Activated naive CD4-positive, alpha-beta T cell (primary cell): Measurements from ENCODE around the gene SDC3.

Source experiments
- DNase-seq, 4 experiments: peaks; one replicate each; lab custom pipeline; 2025; lab: John Stamatoyannopoulos, UW

SDC3 gene

DNA sequence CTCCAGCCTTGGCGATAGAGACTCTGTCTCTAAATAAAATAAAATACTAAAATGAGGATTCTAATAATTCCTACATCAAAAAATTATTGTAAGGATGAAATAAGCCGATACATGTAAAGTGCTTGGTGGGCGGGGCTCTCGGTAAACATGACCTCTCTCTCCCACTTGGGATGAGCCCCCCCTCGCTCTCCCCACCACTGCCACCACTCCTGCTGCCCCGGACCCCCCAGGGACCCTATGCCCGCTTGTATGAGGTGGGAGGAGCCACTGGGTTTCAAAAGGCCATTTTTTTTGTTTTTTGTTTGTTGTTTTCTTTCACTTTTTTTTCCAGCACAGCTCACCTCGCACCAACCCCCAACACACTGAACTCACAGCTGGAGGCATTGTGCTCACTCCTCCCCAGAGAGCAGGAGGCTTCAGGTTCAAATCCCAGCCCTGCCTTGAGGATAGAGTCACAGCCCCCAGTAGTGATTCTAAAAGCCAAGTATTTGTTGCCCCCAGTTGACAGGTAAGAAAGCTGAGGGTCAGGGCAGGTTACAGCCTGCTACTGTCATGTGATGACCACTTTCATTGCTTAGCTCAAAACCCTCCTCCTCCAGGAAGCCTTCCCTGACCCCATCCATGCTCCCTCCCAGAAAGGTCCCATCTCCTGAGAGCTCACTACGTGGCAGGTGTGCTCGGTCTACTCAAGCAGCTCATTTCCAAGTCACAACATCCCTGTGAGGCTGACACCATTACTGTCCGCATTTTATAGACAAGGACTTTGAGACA, 4.2 kb downstream of the SDC3 start:
- DNase-seq = no peak

DNA sequence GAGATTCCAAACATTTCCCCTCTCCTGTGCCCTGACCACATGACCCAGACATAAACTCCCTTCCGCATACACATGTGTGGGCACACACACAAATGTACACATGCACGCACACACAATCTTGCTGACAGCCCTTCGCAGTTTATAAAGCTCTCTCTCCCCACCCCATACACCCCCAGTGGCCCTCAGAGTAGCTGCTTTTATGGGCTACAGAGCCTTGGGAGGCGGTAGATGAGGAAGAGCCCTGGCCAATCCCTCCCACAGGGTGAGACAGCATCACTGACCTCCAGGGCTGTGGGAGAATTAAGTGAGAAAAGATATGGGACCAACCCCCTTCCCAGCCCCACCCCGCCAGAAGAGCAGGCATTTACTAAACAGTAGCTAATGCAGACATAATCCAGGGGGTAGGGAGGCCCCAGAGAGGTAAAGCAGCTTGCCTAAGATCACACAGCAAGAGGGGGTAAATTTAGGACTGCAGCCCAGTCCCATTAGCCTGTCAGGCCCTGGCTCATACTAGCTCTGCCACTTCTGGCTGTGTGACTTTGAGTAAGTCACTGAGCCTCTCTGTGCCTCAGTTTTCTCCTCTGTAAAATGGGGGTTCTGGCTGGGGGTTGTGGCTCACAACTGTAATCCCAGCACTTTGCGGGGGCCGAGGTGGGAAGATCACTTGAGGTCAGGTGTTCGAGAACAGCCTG, 5.1 kb downstream of the SDC3 start:
- no peak for DNase-seq

DNA sequence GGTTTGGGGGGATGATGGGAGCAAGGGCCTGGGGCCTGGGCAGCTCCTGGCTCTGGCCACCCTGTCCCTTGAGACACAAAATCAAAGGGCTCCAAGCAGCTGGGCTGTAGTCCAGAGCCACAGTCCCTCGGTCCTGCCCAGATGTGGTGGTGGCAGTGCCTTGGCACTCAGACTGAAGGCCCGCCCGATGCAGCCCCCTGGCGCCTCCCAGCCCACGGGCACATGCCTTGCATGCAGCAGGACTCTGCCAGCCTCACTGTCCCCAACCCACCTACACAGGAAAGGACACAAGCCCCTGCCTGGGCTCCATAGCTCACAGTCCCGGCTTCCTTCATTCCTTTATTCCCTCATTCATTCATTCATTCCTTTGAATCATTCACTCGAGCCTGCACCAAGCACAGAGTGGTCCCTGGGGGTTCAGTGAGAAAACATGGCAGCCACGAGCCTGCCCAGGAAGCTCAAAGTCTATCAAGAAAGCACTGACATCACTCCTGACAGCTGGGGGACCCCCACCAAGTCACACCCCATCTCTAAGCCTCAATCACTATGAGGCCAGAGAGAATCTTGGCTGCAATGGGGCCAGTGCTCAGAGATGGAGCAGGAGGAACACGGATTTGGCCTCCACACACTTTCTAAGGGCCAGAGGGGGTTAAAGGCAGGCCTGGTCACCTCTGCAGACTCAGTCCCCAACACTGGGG, 5.8 kb downstream of the SDC3 start:
- no peak for DNase-seq

DNA sequence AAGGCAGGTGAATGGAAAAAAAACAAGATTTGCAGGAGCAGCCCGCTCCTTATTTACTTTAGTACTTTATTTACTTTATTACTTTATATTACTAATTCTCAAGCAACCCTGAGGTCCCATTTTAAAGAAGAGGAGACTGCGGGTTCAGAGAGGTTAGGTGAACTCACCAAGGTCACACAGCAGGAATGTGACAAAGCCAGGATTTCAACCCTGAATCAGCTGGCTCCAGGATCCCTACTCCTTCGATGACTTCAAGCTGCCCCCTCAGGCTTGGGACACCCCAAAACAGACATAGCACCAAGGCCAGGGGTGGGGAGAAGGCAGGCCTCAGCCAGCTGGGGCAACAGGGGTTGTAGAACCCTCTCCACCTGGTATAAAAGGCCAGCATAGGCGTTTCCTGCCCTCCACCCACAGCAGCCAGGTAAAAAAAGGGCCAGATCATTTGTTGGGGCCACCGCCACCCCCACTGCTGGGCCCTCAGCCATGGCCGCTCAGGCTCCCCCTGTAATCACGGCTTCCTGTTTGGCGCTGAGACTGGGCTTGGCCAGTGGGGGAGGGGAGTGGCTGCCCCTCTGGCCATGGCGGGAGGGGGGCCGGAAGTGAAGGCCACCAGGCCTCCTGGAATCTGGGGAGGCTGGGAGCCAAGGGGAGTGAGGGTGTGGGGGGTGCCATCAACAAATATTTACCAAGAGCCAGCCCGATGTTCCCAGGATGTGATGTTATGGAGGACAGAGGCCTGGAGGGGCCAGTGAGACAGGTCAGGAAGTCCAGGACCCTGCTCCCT, 6.6 kb downstream of the SDC3 start:
- DNase-seq = no peak

DNA sequence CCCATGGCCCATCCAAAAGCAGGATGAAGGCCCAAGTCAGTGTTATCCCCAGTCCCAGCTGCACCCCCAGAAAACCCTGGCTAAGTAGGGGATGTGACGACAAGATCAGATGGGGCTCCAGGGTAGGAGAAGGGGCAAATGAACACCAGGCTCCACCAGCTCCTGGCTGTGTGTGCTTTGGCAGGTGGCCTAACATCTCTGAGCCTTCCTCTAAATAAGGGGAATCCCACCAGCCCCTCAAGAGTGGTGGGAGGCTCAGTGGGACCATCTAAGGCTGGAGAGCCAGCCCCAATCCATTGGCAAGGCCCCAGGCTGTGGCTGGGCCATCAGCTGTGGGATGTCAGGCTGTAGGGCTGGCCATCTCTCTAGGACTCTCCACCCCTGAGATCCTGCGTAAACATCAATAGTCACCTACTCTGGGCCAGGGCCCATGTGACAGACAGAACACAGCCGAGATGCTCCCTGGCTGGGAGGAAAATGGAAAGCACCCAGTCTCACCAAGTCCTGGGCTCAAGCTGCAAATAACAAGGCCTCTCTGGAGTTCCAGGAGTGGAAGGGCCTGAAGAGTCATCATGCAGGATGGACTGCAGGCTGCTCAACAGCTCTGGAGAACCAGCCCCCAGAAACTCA, 7.5 kb downstream of the SDC3 start:
- DNase-seq = no peak

DNA sequence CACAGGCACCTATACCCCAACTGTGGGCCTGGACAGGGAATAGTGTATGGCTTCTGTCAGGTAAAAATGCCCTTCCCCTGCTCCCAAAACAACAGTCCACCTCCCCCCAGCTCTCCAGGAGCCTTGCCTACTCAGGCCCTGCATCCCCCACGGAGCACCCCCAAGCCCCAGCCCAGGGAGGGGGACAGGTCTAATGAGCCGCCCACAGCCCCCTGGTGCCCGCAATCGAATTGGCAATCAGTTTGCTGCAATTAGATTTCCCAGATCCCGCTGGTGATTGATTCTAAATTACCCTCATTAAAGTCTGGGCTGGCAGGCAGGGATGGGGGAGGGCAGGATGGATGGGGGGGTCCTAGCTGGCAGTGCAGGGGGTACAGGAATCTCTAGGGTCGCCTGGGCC, 8.1 kb downstream of the SDC3 start:
- no peak for DNase-seq

DNA sequence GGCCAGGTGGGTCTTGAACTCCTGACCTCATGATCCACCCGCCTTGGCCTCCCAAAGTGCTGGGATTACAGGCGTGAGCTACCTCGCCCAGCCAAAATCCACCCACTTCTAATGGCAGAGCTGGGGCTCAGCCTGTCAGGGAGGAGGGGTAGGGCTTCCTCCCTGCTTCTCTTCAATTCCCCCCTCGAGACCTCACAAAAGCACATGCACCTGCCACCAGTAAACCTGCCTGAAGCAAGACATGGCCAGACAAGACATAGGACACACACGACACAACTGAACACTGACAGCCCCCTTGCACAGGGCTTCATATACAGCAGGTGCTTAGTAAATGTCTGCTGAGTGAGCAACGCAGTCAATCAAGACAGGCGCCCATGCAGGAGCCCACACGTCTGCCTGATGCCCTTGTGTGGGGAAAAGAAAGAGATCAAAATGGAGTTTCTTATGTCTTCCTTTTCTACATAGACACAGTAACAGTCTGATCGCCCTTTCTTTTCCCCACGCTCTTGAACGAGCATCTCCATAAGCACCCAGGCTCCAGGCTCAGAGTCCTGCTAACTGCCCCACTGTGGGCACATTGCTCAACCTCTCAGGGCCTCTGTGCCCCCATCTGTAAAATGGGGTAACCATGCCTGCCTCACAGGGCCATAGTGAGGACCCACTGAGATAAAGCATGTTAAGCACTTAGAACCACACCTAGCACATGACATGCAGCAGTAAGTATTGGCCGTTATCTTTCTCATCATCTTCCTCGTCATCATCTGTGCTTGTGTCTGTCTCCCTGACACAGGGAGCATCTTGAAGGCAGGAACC, 8.8 kb downstream of the SDC3 start:
- no peak for DNase-seq

DNA sequence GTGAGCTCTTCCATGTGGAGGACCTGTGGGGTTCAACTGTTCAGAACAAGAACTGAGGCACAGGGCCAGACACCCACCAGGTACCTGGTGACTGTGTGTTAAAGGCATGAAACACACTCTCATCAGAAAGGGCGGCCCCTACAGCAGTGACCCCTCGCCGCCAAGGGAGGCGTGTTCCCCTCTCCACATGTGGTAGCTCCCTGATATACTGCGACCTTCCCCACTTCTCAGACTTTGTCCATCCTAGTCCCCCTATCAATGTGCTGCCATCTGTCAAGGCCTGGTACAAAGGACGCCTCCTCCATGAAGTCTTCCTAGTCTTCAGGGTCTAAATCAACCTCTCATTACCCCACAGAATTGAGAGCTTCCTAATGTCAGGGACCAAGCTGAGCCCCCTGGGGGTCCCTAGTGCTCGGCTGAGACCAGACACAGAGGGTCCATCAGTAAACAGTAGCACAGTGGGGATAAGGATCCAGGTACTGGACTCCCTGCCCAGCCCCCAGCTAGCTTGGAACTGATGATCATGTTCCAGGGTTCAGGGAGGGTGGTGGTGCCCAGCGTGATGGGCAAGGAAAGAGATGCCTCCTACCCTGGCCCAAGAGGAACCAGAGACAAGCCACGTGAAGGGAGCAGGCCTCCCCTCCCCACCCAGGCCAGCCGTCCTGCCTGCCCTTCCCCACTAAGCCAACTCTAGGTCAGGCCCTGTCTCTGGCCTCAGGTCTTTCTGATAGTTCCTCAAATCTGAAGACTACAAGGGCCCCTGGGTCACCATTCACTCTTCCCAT, 10.3 kb downstream of the SDC3 start:
- no peak for DNase-seq

DNA sequence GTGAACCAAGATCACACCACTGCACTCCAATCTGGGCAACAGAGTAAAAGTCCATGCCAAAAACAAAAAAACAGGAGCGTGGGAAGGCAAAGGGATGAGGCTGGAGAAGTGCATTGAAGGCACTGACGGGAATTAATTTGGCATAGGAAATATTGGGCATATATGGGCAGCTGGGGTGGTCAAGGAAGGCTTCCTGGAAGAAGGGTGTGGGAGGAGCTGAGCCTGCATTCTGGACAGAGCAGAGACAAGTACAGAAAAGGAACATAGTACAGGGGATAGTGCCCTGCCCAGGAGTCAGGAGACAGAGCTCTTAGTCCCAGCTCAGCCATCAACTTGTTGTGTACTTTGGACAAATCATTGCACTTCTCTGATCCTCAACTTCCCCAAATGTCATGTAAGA, 11.7 kb downstream of the SDC3 start:
- no peak for DNase-seq

DNA sequence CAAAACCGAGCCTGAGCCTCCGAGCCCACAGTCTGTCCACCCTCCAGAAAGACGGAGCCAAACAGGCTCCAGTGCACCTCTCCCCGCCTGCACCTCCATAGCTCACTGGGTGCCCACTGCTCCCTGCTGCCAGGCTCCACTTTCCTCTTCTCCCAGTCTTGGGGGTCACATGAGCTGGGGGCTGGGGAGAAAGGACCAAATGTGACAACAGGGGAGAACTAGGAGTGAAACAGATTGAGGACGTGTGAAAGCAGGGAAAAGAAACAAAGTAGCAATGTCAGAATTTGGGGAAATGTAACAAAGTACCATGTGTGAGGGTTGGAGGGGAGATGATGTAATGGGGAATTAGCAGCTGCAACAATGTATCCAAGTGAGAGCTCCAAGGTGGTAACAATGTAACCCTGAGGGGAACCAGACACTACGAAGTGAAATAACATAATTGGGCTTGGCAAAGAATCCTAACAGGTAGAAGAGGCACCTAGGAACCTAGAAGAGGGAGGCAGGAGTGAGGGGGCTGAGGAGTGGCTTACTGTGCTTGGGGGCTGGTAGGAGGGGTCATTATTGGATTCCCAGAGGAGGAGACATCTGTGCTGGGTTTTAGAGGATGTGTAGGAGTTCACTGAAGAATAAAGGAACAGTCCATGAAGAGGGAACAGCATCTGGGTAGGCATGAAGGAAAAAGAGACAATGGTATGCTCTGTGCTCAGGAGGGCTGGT, 12.5 kb downstream of the SDC3 start:
- DNase-seq = no peak

DNA sequence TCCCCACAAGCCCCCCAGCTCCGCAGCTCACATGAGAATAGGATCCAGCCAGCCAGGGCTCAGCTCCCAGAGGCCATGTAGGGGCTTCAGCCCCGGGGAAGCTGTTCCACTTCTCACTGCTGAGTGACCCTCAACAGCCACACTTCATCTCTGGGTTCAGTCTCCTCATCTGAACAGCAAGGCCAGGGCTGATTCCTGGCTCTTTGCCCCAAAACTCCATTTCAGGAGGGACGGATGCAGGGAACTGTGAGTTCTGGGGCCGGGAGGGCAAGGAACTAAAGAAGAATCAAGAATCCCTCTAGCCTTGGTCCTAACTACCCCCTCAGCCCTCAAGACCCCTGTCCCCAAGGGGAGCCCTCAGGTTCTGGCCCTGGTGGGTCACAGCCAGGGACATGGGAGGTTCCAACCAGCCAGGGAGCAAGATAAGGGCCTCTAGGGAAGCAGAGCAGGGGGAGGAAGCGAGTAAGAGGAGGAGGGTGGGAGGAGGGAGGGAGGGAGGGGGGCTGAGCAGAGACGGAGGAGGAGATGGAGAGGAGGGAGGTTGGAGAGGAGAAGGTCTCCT, 13.1 kb downstream of the SDC3 start:
- no peak for DNase-seq

DNA sequence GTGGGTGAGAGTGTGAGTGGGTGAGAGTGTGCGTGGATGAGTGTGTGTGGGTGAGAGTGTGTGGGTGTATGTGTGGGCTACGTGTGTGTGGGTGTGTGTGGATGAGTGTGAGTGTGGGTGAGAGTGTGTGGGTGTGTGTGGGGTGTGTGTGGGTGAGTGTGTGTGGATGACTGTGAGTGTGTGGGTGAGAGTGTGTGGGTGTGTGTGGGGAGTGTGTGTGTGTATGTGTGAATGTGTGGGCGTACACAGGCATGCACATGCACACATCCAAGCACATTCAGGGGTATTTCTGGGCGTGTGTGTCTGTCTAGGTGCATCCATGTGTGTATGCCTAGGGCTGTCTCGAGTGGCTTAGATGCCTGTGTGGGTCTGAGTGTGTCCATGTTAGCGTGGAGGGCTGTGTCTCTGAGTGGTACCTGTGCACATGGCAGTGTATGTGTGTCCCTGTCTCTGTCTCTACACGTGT, 14.0 kb downstream of the SDC3 start:
- no peak for DNase-seq

DNA sequence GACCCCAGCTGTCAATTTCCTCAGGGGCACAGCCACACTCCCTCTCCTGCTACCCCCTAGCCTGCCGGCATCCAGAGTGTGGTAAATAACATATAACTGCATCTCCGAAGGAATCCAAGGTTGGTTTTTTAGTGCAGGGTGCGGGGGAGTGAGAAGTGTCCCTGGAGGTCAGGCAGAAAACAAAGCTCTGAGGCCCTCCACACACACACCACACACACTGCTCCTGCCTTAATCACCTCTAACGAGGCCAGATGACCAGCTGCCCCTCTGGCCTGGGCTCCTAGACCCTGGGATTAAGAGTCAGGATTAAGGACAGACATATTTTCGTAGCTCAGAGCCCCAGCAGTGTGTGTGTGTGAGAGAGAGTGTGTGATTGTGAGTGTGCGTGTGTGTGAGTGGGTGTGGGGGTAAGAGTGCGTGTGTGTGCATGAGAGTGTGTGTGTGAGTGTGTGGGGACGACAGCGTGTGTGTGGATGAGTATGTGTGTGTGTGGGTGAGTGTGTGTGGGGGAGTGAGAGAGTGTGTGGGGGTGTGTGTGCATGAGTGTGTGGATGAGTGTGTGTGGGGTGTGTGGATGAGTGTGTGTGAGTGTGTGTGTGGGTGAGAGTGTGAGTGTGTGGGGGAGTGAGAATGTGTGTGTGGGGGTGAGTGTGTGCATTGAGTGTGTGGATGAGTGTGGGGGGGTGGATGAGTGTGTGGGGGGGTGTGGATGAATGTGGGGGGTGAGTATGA, 14.6 kb downstream of the SDC3 start:
- DNase-seq = no peak

DNA sequence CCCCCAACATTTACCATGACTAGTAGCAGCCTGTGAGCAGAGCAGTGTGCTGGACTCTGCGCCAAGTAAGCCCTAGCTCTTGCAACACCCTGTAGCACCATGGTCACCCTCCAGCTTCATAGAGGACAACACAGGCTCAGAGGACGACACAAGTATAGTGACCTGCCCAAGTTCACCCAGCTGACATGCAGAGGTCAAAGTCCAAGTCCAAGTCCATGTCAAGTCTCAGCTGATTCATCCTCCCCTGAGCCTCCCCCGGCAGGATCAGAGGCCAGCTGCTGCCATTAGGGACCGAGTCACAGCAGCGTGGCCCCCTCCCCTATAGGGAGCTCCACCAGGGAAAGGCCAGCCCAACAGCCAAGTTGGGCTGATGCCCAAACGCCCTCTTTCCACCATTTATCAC, 15.9 kb downstream of the SDC3 start:
- no peak for DNase-seq

DNA sequence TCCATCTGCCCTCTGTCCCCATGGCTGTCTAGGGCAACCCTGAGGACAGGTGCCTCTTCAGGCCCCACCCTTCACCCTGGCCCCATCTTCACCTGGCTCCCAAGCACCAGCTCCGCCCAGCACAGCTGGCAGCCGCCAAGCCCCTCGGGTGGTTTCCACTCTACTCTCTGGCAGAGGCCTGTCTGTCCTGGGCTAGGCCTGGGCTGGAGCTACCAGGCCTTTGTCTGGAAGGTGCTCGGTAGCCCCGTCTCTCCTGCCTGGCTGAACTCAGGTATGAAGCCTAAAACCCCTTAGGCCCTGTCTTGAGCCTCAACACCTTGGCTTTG, 17.4 kb downstream of the SDC3 start:
- no peak for DNase-seq

DNA sequence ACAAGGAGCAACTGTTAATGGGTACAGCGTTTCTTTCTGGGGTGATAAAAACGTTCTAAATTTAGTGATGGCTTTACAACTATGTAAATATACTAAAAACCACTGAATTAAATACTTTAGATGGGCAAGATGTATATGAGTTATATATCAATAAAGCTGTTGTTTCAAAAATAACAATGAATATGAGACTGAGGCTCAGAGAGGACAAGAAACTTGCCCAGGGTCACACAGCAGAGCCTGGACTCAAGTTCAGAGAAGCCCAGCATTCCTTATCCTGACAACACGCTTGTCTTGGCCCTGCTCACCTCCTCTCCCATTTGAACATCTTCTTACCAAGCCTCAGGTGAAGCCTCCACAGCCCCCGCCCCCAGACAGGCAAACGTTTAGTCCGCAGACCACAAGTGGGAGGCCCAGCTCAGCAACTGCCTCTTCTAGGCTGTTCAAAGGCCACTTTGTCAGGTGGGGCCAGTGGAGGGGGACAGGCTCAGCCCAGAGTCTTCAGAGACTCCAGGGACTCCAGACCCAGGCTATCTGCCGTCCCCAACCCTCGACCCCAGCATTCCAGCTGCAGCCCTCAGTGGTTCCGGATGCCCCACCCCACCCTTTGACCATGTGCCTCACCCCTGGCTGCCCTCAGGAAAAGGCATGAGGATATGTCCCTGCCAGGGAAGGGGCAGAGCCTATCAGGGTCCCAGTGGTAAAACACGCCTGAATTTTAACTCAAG, 17.9 kb downstream of the SDC3 start:
- no peak for DNase-seq

DNA sequence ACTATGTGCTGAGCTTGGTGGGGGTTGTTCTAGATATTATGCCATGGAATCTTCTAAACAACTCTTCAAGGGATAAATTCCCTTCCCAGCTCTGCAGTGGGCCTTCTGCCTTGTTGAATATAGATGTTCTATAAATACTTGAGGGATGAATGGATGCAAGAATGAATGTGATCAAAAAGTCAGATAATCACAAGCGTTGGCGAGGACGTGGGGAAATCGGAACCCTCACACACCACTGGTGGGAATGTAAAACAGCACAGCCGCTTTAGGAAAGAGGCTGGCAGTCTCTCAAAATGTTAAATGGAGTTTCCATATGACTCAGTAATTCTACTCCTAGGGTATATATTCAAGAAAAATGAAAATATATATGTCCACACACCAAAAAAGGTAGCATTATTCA, 19.0 kb downstream of the SDC3 start:
- no peak for DNase-seq

DNA sequence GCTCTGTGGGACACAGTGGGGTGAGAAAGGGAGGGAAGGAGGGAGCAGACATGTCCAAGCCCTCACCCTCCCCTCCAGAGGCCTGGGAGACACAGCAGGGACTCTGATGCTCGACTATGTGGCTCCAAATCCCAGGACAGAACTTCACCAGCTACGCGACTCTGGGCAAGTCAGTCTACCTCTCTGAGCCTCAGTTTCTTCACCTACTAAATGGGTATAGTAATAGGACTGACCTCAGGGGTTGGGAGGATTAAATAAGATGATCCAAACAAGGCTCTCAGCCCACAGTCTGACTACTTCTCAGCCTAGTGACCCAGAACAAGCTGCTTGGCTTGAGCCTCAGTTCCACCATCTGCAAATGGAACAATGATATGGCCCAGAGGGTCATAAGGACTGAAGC, 19.6 kb downstream of the SDC3 start:
- DNase-seq = no peak
